DLD1 (cell line): ENCODE data around the gene RWDD3.

ENCODE experiments used
- in situ Hi-C: cut with HindIII; loops from 2 replicates; pipeline ENCODE4 v1.10.0; 2017; ENCODE audit warnings: low sequenced_read_pairs

The RWDD3 gene

GRCh38 chr1:95229706-95230105 is 4.3 kb upstream of the RWDD3 start:
- in situ Hi-C loops = no loop called here

GRCh38 chr1:95230256-95230655 is 3.8 kb upstream of the RWDD3 start:
- in situ Hi-C loops = no loop called here

DNA sequence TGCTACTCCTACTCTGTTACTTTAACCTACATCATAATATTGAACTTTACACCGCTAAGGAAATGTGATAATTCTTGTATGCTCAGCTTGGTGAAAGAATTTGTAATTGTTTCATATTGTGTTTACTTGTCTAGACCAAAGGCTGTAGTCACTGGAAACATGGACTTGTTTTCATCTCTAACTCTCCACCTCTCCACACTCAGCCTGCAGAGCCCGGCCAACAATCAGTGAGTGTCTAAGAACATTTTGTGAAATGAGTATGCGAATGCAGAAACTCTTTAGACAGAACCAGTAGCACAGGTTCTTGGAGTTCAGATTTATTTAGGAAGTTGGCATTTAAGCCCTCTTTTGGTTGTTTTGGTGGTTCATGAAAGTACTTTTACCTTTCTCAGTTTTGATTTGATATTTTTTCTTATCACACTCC is 3.2 kb upstream of the RWDD3 start:
- in situ Hi-C loops = no loop called here

DNA sequence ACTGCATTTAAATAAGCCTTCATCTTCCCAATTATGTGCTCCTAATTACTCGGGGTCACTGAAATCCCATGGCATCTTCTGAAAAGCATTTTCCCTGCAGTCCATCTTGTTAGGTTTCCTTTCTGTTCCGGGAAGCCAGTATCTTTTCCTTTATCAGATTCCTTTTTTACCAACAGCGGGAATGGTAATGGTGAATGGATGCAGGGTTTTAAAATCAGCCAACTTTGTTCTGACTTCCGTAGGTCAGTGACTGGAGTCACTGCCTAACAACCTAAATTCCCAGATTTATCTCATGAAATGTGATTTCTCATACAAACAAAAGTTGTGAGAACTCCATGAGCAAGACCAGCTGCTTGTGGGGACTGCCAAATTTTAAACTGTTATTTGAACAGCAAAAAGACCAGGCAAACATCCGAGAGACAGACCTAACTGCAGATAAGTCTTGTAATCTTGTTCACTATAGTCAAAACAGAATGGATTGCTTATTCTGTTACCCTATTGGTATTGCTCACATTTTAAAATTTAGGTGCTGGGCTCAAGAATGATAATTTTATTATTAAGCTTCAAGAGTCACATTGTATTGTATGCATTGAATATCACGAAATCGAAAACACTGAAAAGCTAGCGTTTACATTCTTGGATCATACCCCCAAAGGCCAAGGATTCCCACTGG is 1.2 kb upstream of the RWDD3 start:
- in situ Hi-C loops = no loop called here

DNA sequence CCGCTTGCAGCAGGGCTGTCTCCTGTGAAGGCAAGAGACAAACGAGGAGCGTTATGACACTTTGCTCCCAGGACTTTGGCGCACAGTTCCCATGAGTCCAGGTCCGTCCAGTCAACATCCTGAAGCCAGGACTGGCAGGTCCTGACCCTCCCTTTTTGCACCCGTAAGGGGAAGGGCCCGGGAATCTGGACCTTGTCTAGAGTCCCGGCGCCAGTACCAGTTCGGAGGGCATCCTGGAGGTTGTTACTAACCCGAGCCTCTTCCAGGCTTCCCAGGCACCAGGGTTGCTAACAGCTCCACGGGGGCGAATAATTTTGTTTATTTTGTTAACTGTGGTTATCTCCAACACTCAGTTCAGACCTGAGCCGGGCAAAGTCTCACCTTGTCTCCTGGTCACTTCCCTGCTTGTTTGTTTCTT is 682 bp upstream of the RWDD3 start:
- in situ Hi-C loops = no loop called here

- in situ Hi-C loops = no loop called here
Observed at GRCh38 chr1:95236784-95237575, 3.0 kb downstream of the RWDD3 start.

GRCh38 chr1:95237981-95238703 is 4.1 kb downstream of the RWDD3 start:
- in situ Hi-C loops = no loop called here

GRCh38 chr1:95245029-95245428 is 11.0 kb downstream of the RWDD3 start:
- in situ Hi-C loops = no loop called here

DNA sequence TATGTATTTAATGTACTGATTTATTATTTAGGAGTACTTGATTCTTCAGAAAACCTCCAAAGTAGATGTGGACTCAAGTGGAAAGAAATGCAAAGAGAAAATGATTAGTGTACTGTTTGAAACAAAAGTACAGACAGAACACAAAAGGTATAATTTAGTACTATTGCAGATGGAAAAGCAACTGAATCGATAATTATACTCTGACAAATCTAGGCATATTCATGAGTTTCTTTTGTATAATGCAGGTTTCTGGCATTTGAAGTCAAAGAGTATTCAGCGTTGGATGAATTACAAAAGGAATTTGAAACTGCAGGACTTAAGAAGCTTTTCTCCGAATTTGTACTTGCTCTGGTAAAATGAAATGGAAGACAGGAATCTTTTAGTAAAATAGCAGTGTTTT is 12.5 kb downstream of the RWDD3 start:
- in situ Hi-C loops = no loop called here

- in situ Hi-C loops = no loop called here
Observed at GRCh38 chr1:95247607-95248006, 13.6 kb downstream of the RWDD3 start.

GRCh38 chr1:95249916-95250315 is 15.9 kb downstream of the RWDD3 start:
- in situ Hi-C loops = no loop called here

GRCh38 chr1:95252422-95252821 is 18.4 kb downstream of the RWDD3 start:
- in situ Hi-C loops = no loop called here

- in situ Hi-C loops = no loop called here
Observed at GRCh38 chr1:95254959-95255358, 20.9 kb downstream of the RWDD3 start.

GRCh38 chr1:95255826-95256225 is 21.8 kb downstream of the RWDD3 start:
- in situ Hi-C loops = no loop called here

DNA sequence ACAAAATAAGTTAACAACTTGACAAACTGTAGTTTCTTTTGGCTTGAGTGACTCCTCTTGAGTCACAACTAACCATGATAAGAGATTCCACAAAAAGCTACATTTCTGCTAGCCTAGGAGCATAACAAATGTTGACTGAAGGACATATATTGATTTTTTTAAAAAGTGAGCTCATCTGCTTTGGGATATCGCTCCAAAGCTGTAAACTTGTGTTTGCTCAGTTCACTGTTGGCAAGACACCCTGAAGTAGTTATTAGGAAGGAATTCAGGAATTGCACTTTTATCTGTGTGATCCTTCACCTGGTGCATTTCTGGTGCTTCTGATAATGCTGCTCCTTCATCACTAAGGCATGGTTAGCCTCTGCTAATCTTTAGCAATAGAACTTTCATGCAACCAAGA is 23.7 kb downstream of the RWDD3 start:
- in situ Hi-C loops = no loop called here

GRCh38 chr1:95259245-95259644 is 25.2 kb downstream of the RWDD3 start:
- in situ Hi-C loops = no loop called here

- in situ Hi-C loops = no loop called here
Observed at GRCh38 chr1:95262913-95263312, 28.9 kb downstream of the RWDD3 start.

DNA sequence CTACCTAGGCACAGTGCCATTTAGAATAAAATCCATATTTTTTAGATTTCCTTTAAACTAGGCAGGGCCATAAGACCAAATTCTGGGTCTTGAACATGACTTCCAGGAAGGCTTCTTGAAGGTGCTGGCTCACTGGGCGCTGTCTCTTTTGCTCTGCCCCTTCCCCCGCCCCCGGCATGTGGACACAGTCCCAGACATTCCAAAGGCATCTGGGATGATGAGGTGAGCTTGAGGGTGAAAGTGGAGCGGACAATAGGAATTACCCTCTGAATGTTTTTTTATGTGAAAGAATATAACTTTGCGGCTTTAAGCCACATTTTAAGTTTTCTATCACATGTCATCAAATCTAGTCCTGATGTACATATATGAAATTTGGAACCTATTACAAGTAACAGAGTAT is 29.4 kb downstream of the RWDD3 start:
- in situ Hi-C loops = no loop called here

DNA sequence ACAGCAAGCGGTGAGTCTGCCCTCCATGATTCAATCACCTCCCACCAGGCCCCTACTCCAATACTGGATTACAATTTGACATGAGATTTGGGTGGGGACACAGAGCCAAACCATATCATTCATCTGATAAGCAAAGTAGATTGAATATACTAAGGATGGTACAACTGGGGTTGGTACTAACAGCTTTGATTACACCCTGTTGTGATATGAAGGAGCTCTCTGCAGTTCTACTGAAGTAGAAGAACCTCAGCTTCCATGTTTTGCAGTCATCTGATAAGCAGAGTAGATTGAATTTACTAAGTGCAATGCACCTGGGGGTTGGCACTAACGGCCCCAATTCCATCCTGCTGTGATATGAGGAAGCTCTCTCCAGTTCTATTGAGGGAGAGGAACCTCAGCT is 31.1 kb downstream of the RWDD3 start:
- in situ Hi-C loops = no loop called here

DNA sequence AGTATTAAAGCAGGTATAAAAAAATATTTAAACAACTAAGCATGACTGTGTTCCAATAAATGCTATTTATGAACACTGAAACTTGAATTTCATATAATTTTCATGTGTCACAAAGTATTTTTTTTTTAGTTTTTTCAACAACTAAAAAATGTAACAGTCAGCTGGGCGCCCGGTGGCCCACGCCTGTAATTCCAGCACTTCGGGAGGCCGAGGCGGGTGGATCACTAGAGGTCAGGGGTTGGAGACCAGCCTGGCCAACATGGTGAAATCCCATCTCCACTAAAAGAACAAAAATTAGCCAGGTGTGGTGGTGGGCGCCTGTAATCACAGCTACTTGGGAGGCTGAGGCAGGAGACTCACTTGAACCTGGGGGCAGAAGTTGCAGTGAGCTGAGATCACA is 42.4 kb downstream of the RWDD3 start:
- in situ Hi-C loops = no loop called here

- in situ Hi-C loops = no loop called here
Observed at GRCh38 chr1:95278173-95279006, 44.4 kb downstream of the RWDD3 start.
